Activated effector memory CD4-positive, alpha-beta T cell treated with Interleukin-2 at 50 U/mL for 16 hours (primary cell): ENCODE results near the gene RTN4R.
"Not testable (repeated sequence)": the region's sequence is repeated elsewhere in the genome, so short reads cannot be mapped to it uniquely, and the experiment has no call there.

Experiments used
- DNase-seq: peaks from one replicate; pipeline ENCODE4 v3.0.0-alpha.2; 2020

Gene RTN4R

DNA sequence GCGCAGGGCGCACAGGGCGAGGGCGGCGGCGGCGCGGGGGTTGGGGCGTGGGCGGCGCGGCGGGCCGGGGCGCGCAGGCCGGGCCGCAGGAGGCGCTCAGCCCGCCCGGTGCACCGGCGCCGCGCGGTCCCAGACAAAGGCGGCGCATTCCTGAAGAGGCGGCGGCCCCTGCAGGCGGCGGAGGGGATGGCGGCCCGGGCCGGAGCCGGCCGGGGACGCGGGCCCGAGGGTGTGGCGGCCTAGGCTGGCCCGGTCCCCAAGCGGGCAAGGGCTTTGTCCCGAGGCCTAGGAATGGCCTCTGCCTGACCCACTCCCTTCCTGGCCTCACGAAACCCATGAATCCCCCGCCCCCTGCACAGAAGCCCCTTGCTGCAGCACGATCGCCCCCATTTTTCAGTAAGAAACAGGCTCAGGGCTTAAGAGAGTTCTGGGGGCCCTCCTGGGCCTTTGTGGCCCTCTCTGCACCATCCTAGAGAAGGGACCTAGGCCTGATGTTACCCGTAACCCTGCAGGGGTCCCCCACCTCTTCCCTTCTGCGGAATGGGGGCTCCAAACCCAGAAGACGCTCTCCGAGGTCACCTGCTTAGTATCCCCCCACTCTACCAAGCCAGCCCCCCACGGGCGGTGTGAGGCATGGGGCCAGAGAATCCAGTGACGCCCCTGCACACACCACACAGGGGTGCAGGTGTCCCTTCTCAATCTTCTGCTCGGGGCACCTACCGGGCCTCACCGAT lies at the start of gene RTN4R:
Gene RTN4R (minus strand): TSS at position 40 of the 734 bp plus-strand sequence. CDS start 226 bp downstream, outside the sequence.
- DNase-seq = peak; percentile 46

- not testable (repeated sequence) for DNase-seq
Measured at GRCh38 chr22:20317402-20318042, 49.4 kb upstream of the RTN4R start.

DNA sequence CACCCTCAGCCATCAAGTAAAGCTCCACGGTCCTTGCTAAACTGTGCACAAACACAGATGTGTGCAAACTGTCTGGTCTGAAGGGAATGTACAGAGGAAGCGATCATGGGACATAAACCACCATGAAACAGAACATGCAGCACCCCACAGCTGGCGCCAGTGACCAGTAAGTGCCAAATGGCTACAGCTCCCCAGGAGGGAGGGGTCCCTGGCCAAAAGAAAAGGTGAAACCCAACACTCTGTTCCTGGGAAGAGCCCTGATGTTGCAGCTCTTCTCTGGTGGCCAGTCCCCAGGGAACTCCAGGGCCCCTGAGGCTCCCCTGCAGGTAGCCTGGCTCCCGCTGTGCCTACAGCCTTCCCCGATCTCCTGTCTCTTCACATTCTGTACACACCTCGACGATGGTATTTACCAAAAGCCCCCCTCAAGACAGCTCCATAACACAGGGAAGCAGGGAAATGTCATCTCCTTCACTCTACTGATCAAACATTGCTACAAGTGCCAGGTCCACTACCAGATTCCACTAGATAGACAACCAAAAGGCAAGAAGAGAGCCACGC lies 48.8 kb upstream of the RTN4R start:
- no peak for DNase-seq

DNA sequence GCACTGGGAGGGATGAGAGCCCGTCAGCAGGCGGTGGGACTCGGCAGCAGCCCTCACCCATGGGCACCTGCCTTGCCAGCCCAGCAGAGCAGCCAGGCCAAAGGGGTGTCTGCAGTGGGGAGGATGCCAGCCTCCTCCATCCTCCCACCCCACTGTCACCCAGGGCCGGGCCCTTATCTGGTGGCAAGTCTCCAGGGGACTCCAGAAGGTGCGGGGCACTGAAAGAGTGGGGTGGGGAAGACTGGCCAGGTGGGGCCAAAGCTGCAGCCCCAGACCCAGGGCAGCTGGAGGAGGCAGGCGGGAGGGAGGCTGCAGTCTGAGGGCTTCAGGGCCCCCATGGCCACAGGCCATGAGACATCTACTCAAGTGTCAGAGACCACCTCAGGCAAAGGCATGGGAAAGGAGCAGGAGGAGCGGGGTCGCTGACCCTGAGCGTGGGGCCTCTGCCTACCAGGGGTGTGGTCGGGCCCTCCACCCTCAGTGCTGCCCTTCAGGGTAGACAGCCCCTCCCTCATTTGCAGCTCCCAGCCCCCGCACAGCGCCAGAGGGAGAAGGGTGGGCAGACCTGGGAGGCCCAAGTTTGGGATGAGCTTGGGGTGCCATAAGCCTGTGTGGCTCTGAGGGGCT lies 48.2 kb upstream of the RTN4R start:
- DNase-seq = no peak

DNA sequence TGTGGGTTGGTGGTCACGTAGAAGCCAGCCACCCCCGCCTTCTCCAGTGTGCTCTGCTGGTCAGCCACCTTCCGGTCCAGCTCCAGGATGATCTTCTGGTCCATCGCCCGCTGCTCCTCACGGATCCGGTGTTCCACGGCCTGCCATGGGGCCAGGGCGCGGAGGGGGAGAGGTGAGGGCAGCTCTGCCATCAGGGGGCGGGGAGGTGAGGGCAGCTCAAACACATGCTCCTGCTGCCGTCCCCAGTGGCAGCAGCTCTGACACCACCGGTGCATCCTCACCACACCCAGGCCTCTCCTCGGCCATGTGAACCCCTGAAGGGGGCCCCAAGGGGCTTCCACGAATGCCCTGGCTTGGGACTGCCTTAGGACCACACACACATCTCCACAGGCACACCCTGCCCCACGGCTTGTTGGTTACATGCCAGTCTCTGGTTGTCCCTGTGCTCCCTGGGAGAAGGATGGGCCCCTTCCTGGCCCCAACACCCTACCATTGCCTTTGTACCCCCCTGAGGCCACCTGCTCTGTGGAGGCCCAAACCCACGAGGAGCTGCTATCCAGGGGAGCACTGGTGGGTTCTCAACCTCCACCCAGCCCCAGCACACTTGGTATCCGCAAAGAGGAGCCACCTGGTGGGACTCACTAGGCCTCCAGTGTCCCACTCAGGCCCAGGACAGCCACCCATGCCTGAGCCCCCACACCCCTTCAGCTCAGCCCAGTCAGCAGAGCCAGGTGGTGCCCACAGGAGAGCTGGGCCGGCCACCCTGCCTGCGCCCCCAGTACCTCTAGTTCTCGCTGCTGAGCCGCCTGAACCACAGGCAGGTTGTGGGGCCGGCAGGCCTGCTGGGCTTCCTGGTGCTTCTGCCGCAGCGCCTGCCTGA lies 47.5 kb upstream of the RTN4R start:
- no peak for DNase-seq

DNA sequence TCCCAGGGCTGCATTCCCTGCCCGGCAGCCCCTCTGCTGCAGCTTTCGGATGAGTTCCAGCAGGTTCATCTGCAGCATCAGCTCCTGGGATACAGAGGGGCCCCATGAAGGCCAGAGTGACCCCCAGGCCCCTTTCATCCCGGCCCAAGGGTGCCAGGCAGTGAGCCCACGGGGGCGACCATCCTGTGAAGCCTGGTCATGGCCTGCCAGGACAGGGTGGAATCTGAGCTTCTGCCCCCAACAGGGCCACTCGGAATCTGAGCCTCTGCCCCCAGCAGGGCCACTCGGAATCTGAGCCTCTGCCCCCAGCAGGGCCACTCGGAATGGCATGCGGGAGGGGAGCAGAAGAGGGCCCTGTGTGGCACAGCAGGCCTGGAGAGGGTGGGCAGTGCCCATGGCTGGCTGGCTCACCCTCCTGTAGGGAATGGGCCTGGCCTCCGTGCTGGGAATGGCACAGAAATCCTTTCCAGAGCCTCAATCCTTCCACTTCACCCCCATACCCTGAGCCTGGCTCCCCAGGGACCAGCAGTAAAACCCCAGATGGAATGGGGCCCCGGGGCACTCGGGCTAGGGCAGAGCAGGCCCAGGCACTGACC lies 46.7 kb upstream of the RTN4R start:
- DNase-seq = not testable (repeated sequence)

DNA sequence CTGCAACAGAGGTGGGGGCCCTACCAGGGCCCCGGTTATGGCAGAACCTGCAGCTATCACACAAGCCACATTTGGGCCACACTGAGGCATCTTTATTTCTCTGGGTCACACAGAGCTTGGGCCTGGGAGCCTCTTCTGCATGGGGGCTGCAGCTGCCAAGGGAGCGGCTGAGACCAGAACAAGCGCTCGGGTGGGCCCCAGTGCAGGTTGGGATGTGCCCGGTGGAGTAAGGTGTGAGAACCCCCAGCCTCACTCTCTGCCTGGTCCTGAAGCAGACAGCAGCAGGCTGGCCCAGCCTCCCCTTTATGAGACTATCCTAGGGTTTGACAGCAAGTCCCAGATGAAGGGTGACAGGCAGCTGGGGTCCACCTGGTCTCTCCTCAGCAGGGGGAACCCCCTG lies 46.1 kb upstream of the RTN4R start:
- DNase-seq = not testable (repeated sequence)

- DNase-seq = not testable (repeated sequence)
Measured at GRCh38 chr22:20313306-20314077, 45.4 kb upstream of the RTN4R start.

GRCh38 chr22:20312396-20313191 lies 44.5 kb upstream of the RTN4R start:
- no peak for DNase-seq

- DNase-seq = not testable (repeated sequence)
Measured at GRCh38 chr22:20311249-20312062, 43.3 kb upstream of the RTN4R start.

- not testable (repeated sequence) for DNase-seq
Measured at GRCh38 chr22:20310773-20311172, 42.7 kb upstream of the RTN4R start.

DNA sequence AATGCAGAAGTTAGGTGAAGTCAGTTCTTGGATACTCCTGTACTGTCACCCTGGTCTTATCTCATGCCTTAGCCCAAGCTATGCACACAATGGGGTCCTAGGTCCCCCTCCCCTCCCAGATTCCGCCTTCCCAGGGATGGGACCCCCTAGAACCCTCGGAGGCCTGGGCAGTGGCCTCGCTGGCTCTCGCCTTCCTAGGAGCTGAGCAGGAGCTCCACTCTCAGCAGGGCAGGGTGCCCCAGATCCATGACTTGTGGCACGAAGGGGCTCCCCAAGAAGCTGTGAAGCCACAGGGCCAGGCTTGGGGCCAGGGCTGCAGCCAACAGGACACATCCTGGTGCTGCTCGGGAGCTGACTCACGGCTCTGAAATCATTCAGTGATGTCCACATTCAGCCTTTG lies 42.1 kb upstream of the RTN4R start:
- DNase-seq = not testable (repeated sequence)

GRCh38 chr22:20308806-20309650 lies 40.9 kb upstream of the RTN4R start:
- DNase-seq = not testable (repeated sequence)

- DNase-seq = not testable (repeated sequence)
Measured at GRCh38 chr22:20307448-20308447, 39.6 kb upstream of the RTN4R start.

DNA sequence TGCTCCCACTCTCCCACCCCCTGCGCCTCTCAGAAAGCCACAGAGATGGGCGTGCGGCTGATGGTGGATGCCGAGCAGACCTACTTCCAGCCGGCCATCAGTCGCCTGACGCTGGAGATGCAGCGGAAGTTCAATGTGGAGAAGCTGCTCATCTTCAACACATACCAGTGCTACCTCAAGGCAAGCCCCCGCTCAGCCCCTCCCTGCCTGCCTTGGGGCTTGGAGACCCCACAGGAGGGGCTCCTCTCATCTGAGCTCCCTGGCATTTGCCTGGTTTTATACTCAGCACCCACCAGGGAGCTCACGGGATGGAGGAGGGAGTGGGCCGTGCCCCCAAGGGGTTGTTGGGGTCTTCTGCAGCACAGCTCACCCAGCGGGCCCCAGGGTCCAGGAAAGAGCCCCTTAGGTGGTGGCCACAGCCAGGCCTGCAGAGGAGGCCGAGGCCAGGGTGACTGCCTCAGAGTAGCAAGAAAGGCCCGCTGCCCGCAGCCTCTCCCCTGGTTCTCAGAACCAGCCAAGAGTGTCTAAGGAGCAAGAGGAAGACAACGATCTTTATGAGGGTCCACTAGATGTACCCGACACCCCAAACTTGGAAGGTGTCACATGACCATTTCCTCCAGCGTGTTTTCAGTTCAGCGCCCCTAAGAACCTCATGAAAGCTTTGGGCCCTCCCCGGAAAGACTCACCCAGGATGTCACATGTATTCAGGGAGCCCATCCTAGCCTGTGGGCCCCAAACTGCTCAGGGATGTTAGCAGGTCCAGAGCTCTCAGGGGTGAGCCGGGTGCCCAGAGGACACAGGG lies 38.7 kb upstream of the RTN4R start:
- DNase-seq = not testable (repeated sequence)

DNA sequence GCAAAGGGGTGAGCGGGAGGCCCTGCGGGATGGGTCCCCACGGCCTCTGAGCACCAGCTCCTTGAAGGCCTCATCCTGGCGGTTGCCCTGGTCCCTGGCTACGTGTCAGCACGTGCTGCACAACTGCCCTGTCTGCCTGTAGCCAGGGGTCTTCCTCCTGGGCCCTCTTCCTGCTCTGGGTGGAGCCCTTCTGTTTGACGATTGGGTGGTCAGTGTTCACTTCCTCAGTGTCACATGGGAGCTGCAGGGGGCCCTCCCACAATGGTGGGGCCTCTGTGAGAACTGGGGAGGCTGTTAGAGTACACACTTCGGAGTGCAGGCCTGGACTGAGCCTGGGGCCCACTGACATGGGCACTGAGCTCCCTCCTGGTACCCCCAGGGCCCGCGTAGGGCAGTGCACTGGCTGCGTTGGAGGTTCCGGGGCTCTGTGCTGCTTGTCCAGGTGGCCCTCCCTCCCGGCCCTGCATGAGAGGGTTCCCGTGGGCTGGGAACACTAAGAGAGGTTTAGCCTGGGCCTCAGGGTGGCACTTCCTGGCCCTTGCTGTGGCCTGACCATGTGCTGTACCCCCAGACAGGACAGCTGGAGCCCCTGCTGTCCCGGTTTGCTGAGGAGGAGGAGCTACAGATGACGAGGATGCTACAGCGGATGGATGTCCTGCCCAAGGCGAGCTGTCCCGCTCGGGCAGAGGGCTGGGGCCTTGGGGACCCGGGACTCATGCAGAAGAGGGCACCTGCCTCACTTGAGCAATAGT lies 38.0 kb upstream of the RTN4R start:
- DNase-seq = no peak
